ENCODE data around the gene SRGAP2B. TPM values are rescaled to one million over a fixed set of nuclear protein-coding genes. Genes with fewer than 3 reads are reported as not detected.
"Not testable (repeated sequence)": the region's sequence is repeated elsewhere in the genome, so short reads cannot be mapped to it uniquely, and the experiment has no call there.

SRGAP2B gene
- total and polyA plus RNA-seq, 2 of the 4 experiments (the other 2 are of a cell fraction): 15.9 to 50.7 TPM

DNA sequence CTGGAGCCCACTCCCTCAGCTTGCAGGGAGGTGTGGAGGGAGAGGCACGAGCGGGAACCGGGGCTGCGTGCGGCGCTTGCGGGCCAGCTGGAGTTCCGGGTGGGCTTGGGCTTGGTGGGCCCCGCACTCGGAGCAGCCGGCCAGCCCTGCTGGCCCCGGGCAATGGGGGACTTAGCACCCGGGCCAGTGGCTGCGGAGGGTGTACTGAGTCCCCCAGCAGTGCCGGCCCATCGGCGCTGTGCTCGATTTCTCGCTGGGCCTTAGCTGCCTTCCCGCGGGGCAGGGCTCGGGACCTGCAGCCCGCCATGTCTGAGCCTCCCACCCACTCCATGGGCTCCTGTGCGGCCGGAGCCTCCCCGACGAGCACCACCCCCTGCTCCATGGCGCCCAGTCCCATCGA is 104.5 kb downstream of the SRGAP2B start:
- H3K4me1 ChIP-seq (ENCODE audit: control insufficient read depth, insufficient read depth, low read length); H3K4me2 ChIP-seq (ENCODE audit: low read depth, low read length); H2BK15ac ChIP-seq (ENCODE audit: low read depth, low read length); H3K9me3 ChIP-seq (ENCODE audit: control insufficient read depth, insufficient read depth, low read length); H3K27me3 ChIP-seq (ENCODE audit: control insufficient read depth, insufficient read depth, low read length); dilution Hi-C loops (cut with HindIII; ENCODE audit: low sequenced_read_pairs, unreplicated experiment); H3K36me3 ChIP-seq (ENCODE audit: control insufficient read depth, insufficient read depth, low read length); H4K20me1 ChIP-seq (ENCODE audit: insufficient read depth, low read length); H3K9ac ChIP-seq (ENCODE audit: low read depth, low read length); in situ Hi-C loops (cut with MboI; ENCODE audit: low sequenced_read_pairs); H2BK5ac ChIP-seq (ENCODE audit: low read depth, low read length, poor library complexity, severe bottlenecking); intact Hi-C loops (cut with micrococcal nuclease); H3K79me1 ChIP-seq (ENCODE audit: low read depth in 1 of 2, low read length in 2 of 2); H3K4me3 ChIP-seq (ENCODE audit: insufficient read depth, low read depth, low read length); H3K23ac ChIP-seq (ENCODE audit: low read depth, low read length); ATAC-seq (ENCODE audit: low read depth); H3K56ac ChIP-seq (ENCODE audit: extremely low read depth, insufficient read depth, low read length); H2BK20ac ChIP-seq (ENCODE audit: low read depth, low read length); H2AK5ac ChIP-seq (ENCODE audit: low read depth, low read length); H4K8ac ChIP-seq (ENCODE audit: low read depth in 2 of 2, low read length in 2 of 2); H3K27ac ChIP-seq (ENCODE audit: insufficient read depth, low read length); H2AK9ac ChIP-seq (replicated peaks; ENCODE audit: low read depth, low read length, poor library complexity); POLR2A ChIA-PET (ENCODE audit: unreplicated experiment); H4K91ac ChIP-seq (ENCODE audit: insufficient read depth, low read depth, low read length); BruUV-seq (replicated peaks); H3K18ac ChIP-seq (ENCODE audit: low read depth, low read length); H3K14ac ChIP-seq (replicated peaks; ENCODE audit: low read depth, low read length); CTCF ChIA-PET; H3K9me1 ChIP-seq (ENCODE audit: insufficient read depth, low read length); H3K4ac ChIP-seq (ENCODE audit: low read depth, low read length); H2AFZ ChIP-seq (replicated peaks; ENCODE audit: low read length, poor library complexity); H2BK120ac ChIP-seq (ENCODE audit: low read depth, low read length); H4K5ac ChIP-seq (ENCODE audit: low read depth, low read length); DNase-seq: not testable (repeated sequence)
- WGBS, 2 experiments (ENCODE audit: extremely low coverage in 2 of 2, insufficient read length in 1 of 2): no CpG with 5 or more reads among the region's 29 CpGs

DNA sequence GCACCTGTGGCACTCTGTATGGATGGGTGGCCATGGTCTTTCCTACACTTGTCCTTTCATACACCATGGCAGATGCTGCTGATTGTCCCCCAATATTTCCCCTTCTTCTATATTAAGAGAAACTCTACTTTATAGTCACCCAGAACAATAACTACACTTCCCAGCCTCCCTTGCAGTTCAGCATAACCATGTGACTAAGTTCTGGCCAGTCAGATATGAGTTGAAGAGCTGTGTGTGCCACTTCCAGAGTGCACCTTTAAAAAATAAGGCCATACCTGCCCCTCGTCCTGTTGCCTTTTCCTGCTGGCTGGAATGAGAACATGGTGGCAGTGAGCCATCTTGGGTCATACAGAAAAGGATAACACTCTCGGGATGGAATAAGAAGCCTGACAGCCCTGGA is 108.0 kb downstream of the SRGAP2B start:
- H3K4ac ChIP-seq (ENCODE audit: low read depth, low read length); H3K36me3 ChIP-seq (ENCODE audit: control insufficient read depth, insufficient read depth, low read length); H3K14ac ChIP-seq (replicated peaks; ENCODE audit: low read depth, low read length); H3K9me1 ChIP-seq (ENCODE audit: insufficient read depth, low read length); H4K8ac ChIP-seq (ENCODE audit: low read depth in 2 of 2, low read length in 2 of 2); H4K91ac ChIP-seq (ENCODE audit: insufficient read depth, low read depth, low read length); H3K56ac ChIP-seq (ENCODE audit: extremely low read depth, insufficient read depth, low read length); H2BK15ac ChIP-seq (ENCODE audit: low read depth, low read length); H3K4me3 ChIP-seq (ENCODE audit: insufficient read depth, low read depth, low read length); dilution Hi-C loops (cut with HindIII; ENCODE audit: low sequenced_read_pairs, unreplicated experiment); intact Hi-C loops (cut with micrococcal nuclease); H4K20me1 ChIP-seq (ENCODE audit: insufficient read depth, low read length); H2BK5ac ChIP-seq (ENCODE audit: low read depth, low read length, poor library complexity, severe bottlenecking); CTCF ChIA-PET; H3K27me3 ChIP-seq (ENCODE audit: control insufficient read depth, insufficient read depth, low read length); H3K23ac ChIP-seq (ENCODE audit: low read depth, low read length); H3K9ac ChIP-seq (ENCODE audit: low read depth, low read length); H3K4me2 ChIP-seq (ENCODE audit: low read depth, low read length); H3K18ac ChIP-seq (ENCODE audit: low read depth, low read length); H2BK20ac ChIP-seq (ENCODE audit: low read depth, low read length); DNase-seq; in situ Hi-C loops (cut with MboI; ENCODE audit: low sequenced_read_pairs); H4K5ac ChIP-seq (ENCODE audit: low read depth, low read length); H2AK5ac ChIP-seq (ENCODE audit: low read depth, low read length); POLR2A ChIA-PET (ENCODE audit: unreplicated experiment); H2BK120ac ChIP-seq (ENCODE audit: low read depth, low read length); ATAC-seq (ENCODE audit: low read depth); H3K27ac ChIP-seq (ENCODE audit: insufficient read depth, low read length); BruUV-seq (replicated peaks); H3K9me3 ChIP-seq (ENCODE audit: control insufficient read depth, insufficient read depth, low read length); H2AK9ac ChIP-seq (replicated peaks; ENCODE audit: low read depth, low read length, poor library complexity); H2AFZ ChIP-seq (replicated peaks; ENCODE audit: low read length, poor library complexity); H3K79me1 ChIP-seq (ENCODE audit: low read depth in 1 of 2, low read length in 2 of 2); H3K4me1 ChIP-seq (ENCODE audit: control insufficient read depth, insufficient read depth, low read length): not testable (repeated sequence)
- no CpG with 5 or more reads among the region's 2 CpGs for WGBS, 2 experiments (ENCODE audit: extremely low coverage in 2 of 2, insufficient read length in 1 of 2)
